ENCODE data around the gene INTS1. TPM values are rescaled to one million over a fixed set of nuclear protein-coding genes. Genes with fewer than 3 reads are reported as not detected.

The INTS1 gene
- polyA plus RNA-seq, 1 donor from 2014 or later: 21.1 TPM

GRCh38 chr7:1484569-1484968, 19.6 kb downstream of the INTS1 start:
- no peaks in the 10 kb centered on the region for H3K27me3 ChIP-seq (ENCODE audit: insufficient read depth, low read depth, low read length)
- no peak overlapping the region for H3K9ac ChIP-seq (ENCODE audit: low read length)
- no peak overlapping the region for H3K4me3 ChIP-seq (ENCODE audit: low read length)
- H3K27ac ChIP-seq (ENCODE audit: low read length): no peak overlapping the region
- H4K20me1 ChIP-seq (ENCODE audit: insufficient read depth): no peaks in the 10 kb centered on the region
- H3K9me3 ChIP-seq (ENCODE audit: low read length): no peaks in the 10 kb centered on the region
- H3K79me2 ChIP-seq (replicated peaks; ENCODE audit: insufficient read depth, low read length): no peaks in the 10 kb centered on the region
- TF ChIP-seq CTCF (IDR thresholded peaks at IDR 0.05; ENCODE audit: poor library complexity, severe bottlenecking) (no peak), SMC3 (conservative IDR thresholded peaks at IDR 0.05; ENCODE audit: poor library complexity) (no peak), EP300 (conservative IDR thresholded peaks at IDR 0.05; ENCODE audit: poor library complexity, severe bottlenecking) (no peak), POLR2AphosphoS5 (IDR thresholded peaks at IDR 0.05) (no peak), MXI1 (conservative IDR thresholded peaks at IDR 0.05; ENCODE audit: poor library complexity, severe bottlenecking) (no peak), RAD21 (conservative IDR thresholded peaks at IDR 0.05) (no peak), TAF1 (IDR thresholded peaks at IDR 0.05; ENCODE audit: low read depth) (no peak), EZH2 (IDR thresholded peaks at IDR 0.05; ENCODE audit: borderline replicate concordance, insufficient read depth, low read length, poor library complexity, severe bottlenecking) (no peak), REST (IDR thresholded peaks at IDR 0.05; ENCODE audit: borderline replicate concordance) (no peak)
- no peak overlapping the region for H2AFZ ChIP-seq (ENCODE audit: low read depth, low read length)
- H3K36me3 ChIP-seq (ENCODE audit: insufficient read depth, low read length): no peaks in the 10 kb centered on the region
- no peaks in the 10 kb centered on the region for H3K9me2 ChIP-seq (ENCODE audit: insufficient read depth, low read length)
- no peak overlapping the region for H3K4me2 ChIP-seq (ENCODE audit: low read length)
- H3F3A ChIP-seq (ENCODE audit: insufficient read depth, low read length, poor library complexity, severe bottlenecking): no peaks in the 10 kb centered on the region

- no peak overlapping the region for H3K4me3 ChIP-seq (ENCODE audit: low read length)
- H3K4me2 ChIP-seq (ENCODE audit: low read length): no peak overlapping the region
- no peak overlapping the region for H2AFZ ChIP-seq (ENCODE audit: low read depth, low read length)
- no peak overlapping the region for H3K27ac ChIP-seq (ENCODE audit: low read length)
- TF ChIP-seq EP300 (conservative IDR thresholded peaks at IDR 0.05; ENCODE audit: poor library complexity, severe bottlenecking) (no peak), POLR2AphosphoS5 (IDR thresholded peaks at IDR 0.05) (no peak), TAF1 (IDR thresholded peaks at IDR 0.05; ENCODE audit: low read depth) (no peak), CTCF (IDR thresholded peaks at IDR 0.05; ENCODE audit: poor library complexity, severe bottlenecking) (no peak), REST (IDR thresholded peaks at IDR 0.05; ENCODE audit: borderline replicate concordance) (no peak), MXI1 (conservative IDR thresholded peaks at IDR 0.05; ENCODE audit: poor library complexity, severe bottlenecking) (no peak), EZH2 (IDR thresholded peaks at IDR 0.05; ENCODE audit: borderline replicate concordance, insufficient read depth, low read length, poor library complexity, severe bottlenecking) (no peak), RAD21 (conservative IDR thresholded peaks at IDR 0.05) (no peak), SMC3 (conservative IDR thresholded peaks at IDR 0.05; ENCODE audit: poor library complexity) (no peak)
- no peaks in the 10 kb centered on the region for H3K27me3 ChIP-seq (ENCODE audit: insufficient read depth, low read depth, low read length)
- H3K36me3 ChIP-seq (ENCODE audit: insufficient read depth, low read length): no peaks in the 10 kb centered on the region
- no peaks in the 10 kb centered on the region for H4K20me1 ChIP-seq (ENCODE audit: insufficient read depth)
- H3K9me2 ChIP-seq (ENCODE audit: insufficient read depth, low read length): no peaks in the 10 kb centered on the region
- H3F3A ChIP-seq (ENCODE audit: insufficient read depth, low read length, poor library complexity, severe bottlenecking): no peaks in the 10 kb centered on the region
- no peak overlapping the region for H3K9ac ChIP-seq (ENCODE audit: low read length)
- no peaks in the 10 kb centered on the region for H3K9me3 ChIP-seq (ENCODE audit: low read length)
- no peaks in the 10 kb centered on the region for H3K79me2 ChIP-seq (replicated peaks; ENCODE audit: insufficient read depth, low read length)
These were observed 20.4 kb downstream of the INTS1 start for GRCh38 chr7:1483536-1484505.
